OCI-LY1 (cell line): ENCODE measurements around the gene RAB8B.

Experiments used
- H2AFZ ChIP-seq: fragments of 200-600 bp; sonication (generic), shearing (Covaris generic); 2 replicates; pipeline ENCODE4 v1.6.0; 2014; ENCODE audit warnings: antibody characterized with exemption, mild to moderate bottlenecking, low read length
- H3F3A ChIP-seq: fragments of 200-600 bp; sonication (generic), shearing (Covaris generic); 2 replicates; pipeline ENCODE4 v1.6.0; 2014; ENCODE audit warnings: mild to moderate bottlenecking, antibody characterized with exemption, low read length, moderate library complexity; ENCODE audit not compliant: insufficient read depth
- H3K27ac ChIP-seq: fragments of 200-600 bp; sonication (generic); 2 replicates; pipeline ENCODE4 v1.5.1; 2014; ENCODE audit warnings: low read length, mixed run types, mild to moderate bottlenecking, low read depth; ENCODE audit not compliant: poor library complexity, severe bottlenecking
- H3K27me3 ChIP-seq: fragments of 200-600 bp; sonication (generic); 2 replicates; pipeline ENCODE4 v1.6.0; 2014; ENCODE audit warnings: antibody characterized with exemption, mild to moderate bottlenecking, low read length, moderate library complexity; ENCODE audit not compliant: insufficient read depth
- H3K36me3 ChIP-seq: fragments of 200-600 bp; sonication (generic); 2 replicates; pipeline ENCODE4 v1.6.1; 2014; ENCODE audit warnings: mild to moderate bottlenecking, antibody characterized with exemption, low read length, moderate library complexity, mixed read lengths; ENCODE audit not compliant: insufficient read depth
- H3K4me1 ChIP-seq: fragments of 200-600 bp; sonication (generic); 2 replicates; pipeline ENCODE4 v1.5.1; 2014; ENCODE audit warnings: mild to moderate bottlenecking, low read length, moderate library complexity; ENCODE audit not compliant: insufficient read depth, severe bottlenecking
- H3K4me2 ChIP-seq: fragments of 200-600 bp; sonication (generic), shearing (Covaris generic); 2 replicates; pipeline ENCODE4 v1.6.1; 2014; ENCODE audit warnings: low read length
- H3K4me3 ChIP-seq: fragments of 200-600 bp; sonication (generic); 2 replicates; pipeline ENCODE4 v1.5.1; 2014; ENCODE audit warnings: low read length, low read depth, mild to moderate bottlenecking, mixed read lengths; ENCODE audit not compliant: poor library complexity, severe bottlenecking
- H3K79me2 ChIP-seq: fragments of 200-600 bp; shearing (Covaris generic); 2 replicates; pipeline ENCODE4 v1.6.1; 2016; ENCODE audit warnings: mixed run types, low read length, mixed read lengths; ENCODE audit not compliant: insufficient read depth
- H3K9ac ChIP-seq: fragments of 200-600 bp; sonication (generic), shearing (Covaris generic); 2 replicates; pipeline ENCODE4 v1.6.1; 2014; ENCODE audit warnings: mild to moderate bottlenecking, low read length, mixed read lengths
- H3K9me2 ChIP-seq: fragments of 200-600 bp; sonication (generic), shearing (Covaris generic); 2 replicates; pipeline ENCODE4 v1.6.1; 2014; ENCODE audit warnings: low read depth, mild to moderate bottlenecking, low read length, mixed read lengths
- H3K9me3 ChIP-seq: fragments of 200-600 bp; shearing (Covaris generic); 2 replicates; pipeline ENCODE4 v1.6.1; 2014; ENCODE audit warnings: low read length, mixed read lengths
- H4K20me1 ChIP-seq: fragments of 200-600 bp; sonication (generic), shearing (Covaris generic); 2 replicates; pipeline ENCODE4 v1.6.0; 2016; ENCODE audit warnings: mild to moderate bottlenecking, low read length; ENCODE audit not compliant: insufficient read depth
- EZH2 ChIP-seq: fragments of 200-600 bp; sonication (generic), shearing (Covaris generic); IDR thresholded peaks from 2 replicates; pipeline ENCODE4 v1.8.0; 2017; ENCODE audit warnings: borderline replicate concordance, mixed run types, mild to moderate bottlenecking, antibody characterized with exemption, low read length, moderate library complexity, mixed read lengths
- TF ChIP-seq, protein P1 (sequence below): fragments of 200-600 bp; sonication (generic), shearing (Covaris generic); IDR thresholded peaks from 2 replicates; pipeline ENCODE4 v1.5.1; 2017; ENCODE audit warnings: mild to moderate bottlenecking, antibody characterized with exemption, low read length, moderate library complexity, mixed read lengths

The RAB8B gene

DNA sequence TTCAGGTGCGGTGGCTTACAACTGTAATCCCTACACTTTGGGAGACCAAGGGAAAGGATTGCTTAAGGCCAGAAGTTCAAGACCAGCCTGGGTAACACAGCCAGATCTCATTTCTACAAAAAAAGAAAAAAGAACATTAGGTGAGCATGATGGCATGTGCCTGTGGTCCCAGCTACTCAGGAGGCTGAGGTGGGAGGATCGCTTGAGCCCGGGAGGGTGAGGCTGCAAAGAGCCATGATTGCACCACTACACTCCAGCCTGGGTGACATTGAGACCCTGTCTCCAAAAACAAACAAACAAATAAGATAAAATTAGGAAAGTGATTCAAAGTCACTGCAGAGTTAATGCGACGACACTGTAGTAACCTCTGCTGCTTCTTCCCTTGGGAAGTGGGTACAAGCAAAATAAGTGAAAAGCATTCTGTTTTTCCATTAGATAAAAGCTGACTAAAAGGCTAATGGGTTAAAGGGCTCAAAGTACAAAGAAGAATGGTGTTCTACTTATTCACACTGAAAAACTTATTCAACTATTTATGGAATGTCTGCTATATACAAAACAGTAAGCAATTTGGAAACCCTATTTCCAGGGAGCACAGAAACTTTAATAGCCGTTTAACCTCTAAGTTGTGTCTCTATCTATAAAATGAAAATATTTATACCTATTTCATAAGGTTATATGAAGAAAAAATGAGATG lies 24.1 kb upstream of the RAB8B start:
- H3F3A ChIP-seq, result no peaks in the 10 kb centered on the region
- no peak overlapping the region for H3K4me3 ChIP-seq
- H4K20me1 ChIP-seq, result no peaks in the 10 kb centered on the region
- H3K4me2 ChIP-seq, result no peak overlapping the region
- H3K9me2 ChIP-seq, result no peaks in the 10 kb centered on the region
- H3K27ac ChIP-seq, result no peak overlapping the region
- no peak overlapping the region for H2AFZ ChIP-seq
- H3K9ac ChIP-seq, result no peak overlapping the region
- H3K27me3 ChIP-seq, result no peaks in the 10 kb centered on the region
- no peaks in the 10 kb centered on the region for H3K4me1 ChIP-seq
- H3K36me3 ChIP-seq, result no peaks in the 10 kb centered on the region
- no peaks in the 10 kb centered on the region for H3K9me3 ChIP-seq
- TF ChIP-seq EZH2, result no peak
- TF ChIP-seq, protein P1, sequence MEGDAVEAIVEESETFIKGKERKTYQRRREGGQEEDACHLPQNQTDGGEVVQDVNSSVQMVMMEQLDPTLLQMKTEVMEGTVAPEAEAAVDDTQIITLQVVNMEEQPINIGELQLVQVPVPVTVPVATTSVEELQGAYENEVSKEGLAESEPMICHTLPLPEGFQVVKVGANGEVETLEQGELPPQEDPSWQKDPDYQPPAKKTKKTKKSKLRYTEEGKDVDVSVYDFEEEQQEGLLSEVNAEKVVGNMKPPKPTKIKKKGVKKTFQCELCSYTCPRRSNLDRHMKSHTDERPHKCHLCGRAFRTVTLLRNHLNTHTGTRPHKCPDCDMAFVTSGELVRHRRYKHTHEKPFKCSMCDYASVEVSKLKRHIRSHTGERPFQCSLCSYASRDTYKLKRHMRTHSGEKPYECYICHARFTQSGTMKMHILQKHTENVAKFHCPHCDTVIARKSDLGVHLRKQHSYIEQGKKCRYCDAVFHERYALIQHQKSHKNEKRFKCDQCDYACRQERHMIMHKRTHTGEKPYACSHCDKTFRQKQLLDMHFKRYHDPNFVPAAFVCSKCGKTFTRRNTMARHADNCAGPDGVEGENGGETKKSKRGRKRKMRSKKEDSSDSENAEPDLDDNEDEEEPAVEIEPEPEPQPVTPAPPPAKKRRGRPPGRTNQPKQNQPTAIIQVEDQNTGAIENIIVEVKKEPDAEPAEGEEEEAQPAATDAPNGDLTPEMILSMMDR, result no peak
- no peaks in the 10 kb centered on the region for H3K79me2 ChIP-seq

DNA sequence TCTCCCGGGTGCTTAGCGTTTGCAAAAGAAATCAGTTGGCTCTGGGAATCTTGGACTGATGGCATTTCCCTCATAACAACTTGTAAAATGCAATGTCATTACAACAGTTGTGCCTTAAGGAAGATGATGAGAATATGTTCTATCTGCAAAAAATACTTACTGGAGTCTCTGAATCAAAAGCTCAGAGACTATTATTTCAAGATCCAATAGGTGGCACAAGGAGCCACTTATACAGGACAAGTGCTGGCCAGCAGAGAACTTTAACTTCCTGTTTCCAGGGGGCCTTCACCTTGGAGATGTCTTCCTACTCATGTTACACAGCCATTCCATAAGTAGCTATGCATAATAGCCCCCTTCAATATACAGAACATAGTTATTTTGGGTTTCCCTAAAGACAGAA lies 23.2 kb upstream of the RAB8B start:
- Histone ChIP-seq H3K79me2 (no peaks in the 10 kb centered on the region), H3K36me3 (no peaks in the 10 kb centered on the region), H4K20me1 (no peaks in the 10 kb centered on the region), H3K27me3 (no peaks in the 10 kb centered on the region), H3K27ac (no peak overlapping the region), H3K4me2 (no peak overlapping the region), H2AFZ (no peak overlapping the region), H3K4me3 (no peak overlapping the region), H3K9me2 (no peaks in the 10 kb centered on the region), H3K9me3 (no peaks in the 10 kb centered on the region), H3F3A (no peaks in the 10 kb centered on the region), H3K9ac (no peak overlapping the region), H3K4me1 (no peaks in the 10 kb centered on the region)
- TF ChIP-seq, protein P1, result peak; percentile 50; the same call in 1 of the 2 replicates
- no peak for TF ChIP-seq EZH2

DNA sequence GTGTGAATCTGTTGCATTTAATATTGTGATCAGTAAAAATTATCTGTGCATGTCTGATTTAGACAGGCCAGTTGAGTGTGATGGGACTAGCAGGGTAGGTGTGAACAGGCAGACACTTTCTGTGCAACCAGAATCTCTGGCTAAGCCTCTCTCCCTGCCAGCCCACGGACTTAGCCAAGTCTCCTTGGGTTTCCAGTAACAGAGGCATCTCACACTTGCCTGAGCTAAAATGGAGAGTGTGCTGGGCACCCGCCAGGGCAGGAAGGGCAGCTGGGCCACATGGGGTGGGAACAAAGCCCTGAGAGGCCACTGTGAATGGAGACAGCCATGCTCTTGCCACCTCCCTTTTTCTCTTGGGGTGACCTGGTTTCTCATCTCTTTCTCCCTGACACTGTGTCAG lies 19.6 kb upstream of the RAB8B start:
- Histone ChIP-seq H3K4me2 (no peak overlapping the region), H4K20me1 (no peaks in the 10 kb centered on the region), H3F3A (no peaks in the 10 kb centered on the region), H3K9me2 (no peaks in the 10 kb centered on the region), H2AFZ (no peak overlapping the region), H3K27ac (no peak overlapping the region), H3K4me1 (no peaks in the 10 kb centered on the region), H3K4me3 (no peak overlapping the region), H3K9ac (no peak overlapping the region), H3K27me3 (no peaks in the 10 kb centered on the region), H3K9me3 (no peaks in the 10 kb centered on the region), H3K36me3 (no peaks in the 10 kb centered on the region), H3K79me2 (no peaks in the 10 kb centered on the region)
- no peak for TF ChIP-seq EZH2
- TF ChIP-seq, protein P1, result no peak
